Measurements from ENCODE around the gene TLN1. TPM values are rescaled to one million over a fixed set of nuclear protein-coding genes. Genes with fewer than 3 reads are reported as not detected.

TLN1 gene
- polyA plus RNA-seq, 1 experiment = 165 TPM

GRCh38 chr9:35708146-35708545 is 23.8 kb downstream of the TLN1 start:
- ChIA-PET POLR2A (interaction anchor here (1.1 to 1.8 kb wide), 2 partner anchors 20 to 24 kb away, joined by 3 to 5 read pairs; partner anchors contain the start of gene CREB3), CTCF (interaction anchor here (1.0 to 7.5 kb wide), 3 partner anchors 12 to 61 kb away, joined by 3 to 48 read pairs (median 3); no protein-coding TSS in a partner anchor)
- DNase-seq (ENCODE audit: low read depth, low spot score) = no peak
- Histone ChIP-seq H3K27me3 (ENCODE audit: control insufficient read depth, insufficient read depth, low read length) (no peaks in the 10 kb centered on the region), H3K27ac (ENCODE audit: low read depth, low read length) (no peak overlapping the region), H3K4me3 (ENCODE audit: low read depth, low read length) (no peak overlapping the region), H3K9me3 (ENCODE audit: control insufficient read depth, insufficient read depth, low read length) (no peaks in the 10 kb centered on the region)
- TF ChIP-seq, protein P1, sequence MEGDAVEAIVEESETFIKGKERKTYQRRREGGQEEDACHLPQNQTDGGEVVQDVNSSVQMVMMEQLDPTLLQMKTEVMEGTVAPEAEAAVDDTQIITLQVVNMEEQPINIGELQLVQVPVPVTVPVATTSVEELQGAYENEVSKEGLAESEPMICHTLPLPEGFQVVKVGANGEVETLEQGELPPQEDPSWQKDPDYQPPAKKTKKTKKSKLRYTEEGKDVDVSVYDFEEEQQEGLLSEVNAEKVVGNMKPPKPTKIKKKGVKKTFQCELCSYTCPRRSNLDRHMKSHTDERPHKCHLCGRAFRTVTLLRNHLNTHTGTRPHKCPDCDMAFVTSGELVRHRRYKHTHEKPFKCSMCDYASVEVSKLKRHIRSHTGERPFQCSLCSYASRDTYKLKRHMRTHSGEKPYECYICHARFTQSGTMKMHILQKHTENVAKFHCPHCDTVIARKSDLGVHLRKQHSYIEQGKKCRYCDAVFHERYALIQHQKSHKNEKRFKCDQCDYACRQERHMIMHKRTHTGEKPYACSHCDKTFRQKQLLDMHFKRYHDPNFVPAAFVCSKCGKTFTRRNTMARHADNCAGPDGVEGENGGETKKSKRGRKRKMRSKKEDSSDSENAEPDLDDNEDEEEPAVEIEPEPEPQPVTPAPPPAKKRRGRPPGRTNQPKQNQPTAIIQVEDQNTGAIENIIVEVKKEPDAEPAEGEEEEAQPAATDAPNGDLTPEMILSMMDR (IDR thresholded peaks at IDR 0.05; ENCODE audit: low read depth, low read length) = no peak

DNA sequence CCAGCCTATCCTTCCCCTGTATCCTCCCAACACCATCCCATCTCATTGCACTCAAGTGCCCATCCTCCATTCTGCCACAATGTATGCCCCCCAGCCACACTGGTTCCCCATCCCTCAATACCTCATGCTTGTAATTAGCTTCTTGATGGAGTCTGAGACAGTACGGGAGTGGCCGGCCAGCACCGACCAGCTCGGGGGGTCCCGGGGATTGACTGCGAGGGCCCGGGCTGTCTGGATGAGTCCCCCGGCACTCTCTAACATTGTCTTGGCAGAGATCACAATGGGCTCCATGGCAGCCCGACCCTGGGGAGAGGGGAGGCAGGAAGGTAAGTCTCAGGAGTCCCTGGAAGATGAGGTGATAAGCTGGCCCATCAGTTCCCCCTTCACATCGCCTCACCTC is 25.0 kb downstream of the TLN1 start:
- TF ChIP-seq, protein P1 (IDR thresholded peaks at IDR 0.05; ENCODE audit: low read depth, low read length) = no peak
- Histone ChIP-seq H3K4me3 (ENCODE audit: low read depth, low read length) (no peak overlapping the region), H3K27ac (ENCODE audit: low read depth, low read length) (no peak overlapping the region), H3K27me3 (ENCODE audit: control insufficient read depth, insufficient read depth, low read length) (no peaks in the 10 kb centered on the region), H3K9me3 (ENCODE audit: control insufficient read depth, insufficient read depth, low read length) (no peaks in the 10 kb centered on the region)
- POLR2A ChIA-PET = interaction anchor here (1.2 to 1.8 kb wide), 2 partner anchors 12 to 21 kb away, joined by 5 to 8 read pairs; no protein-coding TSS in a partner anchor
- no peak for DNase-seq (ENCODE audit: low read depth, low spot score)
- CTCF ChIA-PET = interaction anchor here (1.2 to 7.5 kb wide), 2 partner anchors 11 to 60 kb away, joined by 3 to 48 read pairs; no protein-coding TSS in a partner anchor

DNA sequence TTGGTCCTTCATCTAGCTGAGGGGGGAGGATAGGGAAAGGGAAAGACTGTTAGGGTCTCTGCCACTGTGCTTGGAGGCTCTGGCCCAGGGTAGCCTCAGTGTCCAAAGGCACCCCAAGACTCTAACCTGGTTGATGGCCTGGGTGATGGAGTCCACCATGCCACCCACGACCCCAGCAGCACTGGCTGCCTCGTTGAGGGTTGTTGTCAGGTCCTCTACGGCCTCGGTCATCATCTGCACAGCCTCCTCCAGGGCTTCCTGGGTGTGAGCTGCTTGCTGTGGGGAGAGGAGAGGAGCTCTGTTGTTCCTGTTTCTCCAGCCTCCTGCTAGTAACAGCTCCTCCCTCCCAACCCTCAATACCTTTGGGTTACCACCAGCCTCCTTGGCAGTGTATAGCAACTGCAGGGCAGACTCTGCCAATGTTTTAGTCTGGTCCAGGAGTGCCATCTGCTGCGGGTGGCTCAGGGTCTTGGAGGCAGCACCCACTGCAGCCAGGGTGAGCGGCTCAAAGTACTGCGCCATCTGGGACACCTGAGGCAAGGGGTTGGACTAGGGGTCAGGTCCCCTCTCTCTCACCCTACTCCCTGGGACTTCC is 26.1 kb downstream of the TLN1 start:
- Histone ChIP-seq H3K27me3 (ENCODE audit: control insufficient read depth, insufficient read depth, low read length) (no peaks in the 10 kb centered on the region), H3K9me3 (ENCODE audit: control insufficient read depth, insufficient read depth, low read length) (no peaks in the 10 kb centered on the region), H3K4me3 (ENCODE audit: low read depth, low read length) (no peak overlapping the region), H3K27ac (ENCODE audit: low read depth, low read length) (no peak overlapping the region)
- ChIA-PET POLR2A (interaction anchor here (1.2 kb wide), 1 partner anchor 11 kb away, joined by 8 read pairs; no protein-coding TSS in a partner anchor), CTCF (interaction anchor here (7.5 kb wide), 1 partner anchor 10 kb away, joined by 48 read pairs; no protein-coding TSS in a partner anchor)
- TF ChIP-seq, protein P1 (IDR thresholded peaks at IDR 0.05; ENCODE audit: low read depth, low read length) = no peak
- no peak for DNase-seq (ENCODE audit: low read depth, low spot score)

GRCh38 chr9:35705372-35705771 is 26.6 kb downstream of the TLN1 start:
- Histone ChIP-seq H3K27ac (ENCODE audit: low read depth, low read length) (no peak overlapping the region), H3K27me3 (ENCODE audit: control insufficient read depth, insufficient read depth, low read length) (no peaks in the 10 kb centered on the region), H3K4me3 (ENCODE audit: low read depth, low read length) (no peak overlapping the region), H3K9me3 (ENCODE audit: control insufficient read depth, insufficient read depth, low read length) (no peaks in the 10 kb centered on the region)
- POLR2A ChIA-PET = interaction anchor here (0.8 kb wide), 1 partner anchor 75 kb away, joined by 6 read pairs; no protein-coding TSS in a partner anchor
- TF ChIP-seq, protein P1 (IDR thresholded peaks at IDR 0.05; ENCODE audit: low read depth, low read length) = no peak
- DNase-seq (ENCODE audit: low read depth, low spot score) = no peak
- CTCF ChIA-PET = interaction anchor here (7.5 kb wide), 1 partner anchor 9 kb away, joined by 48 read pairs; no protein-coding TSS in a partner anchor

Data from AG04450 (cell line).